Left lung (tissue), 10 donors: ENCODE measurements around the gene CLEC12A. TPM values are rescaled to one million over a fixed set of nuclear protein-coding genes. Genes with fewer than 3 reads are reported as not detected.
"Not testable (repeated sequence)": the region's sequence is repeated elsewhere in the genome, so short reads cannot be mapped to it uniquely, and the experiment has no call there.

ENCODE experiments used
- ATAC-seq: fragments of 200-7000 bp; cut with Tn5 transposase; one replicate; pipeline ENCODE4 v1.9.1; 2020; ENCODE audit warnings: moderate library complexity
- DNase-seq, 4 donors: peaks; one replicate each; pipeline ENCODE4 v3.0.0-alpha.2; 2013 to 2020
- H3K27ac ChIP-seq, 2 donors: fragments of 200-600 bp; sonication (generic) in 1 of 2; one replicate each; pipeline versions ENCODE4 v1.5.0 to v1.8.0; 2020 to 2021
- H3K27me3 ChIP-seq, 2 donors: fragments of 200-600 bp; sonication (generic) in 1 of 2; one replicate each; pipeline versions ENCODE4 v1.5.0 to v1.8.0; 2020 to 2021
- H3K36me3 ChIP-seq, 2 donors: fragments of 200-600 bp; sonication (generic) in 1 of 2; one replicate each; pipeline versions ENCODE4 v1.5.0 to v1.8.0; 2020 to 2021
- H3K4me1 ChIP-seq, 2 donors: fragments of 200-600 bp; one replicate each; pipeline ENCODE4 v1.8.0; 2021
- H3K4me3 ChIP-seq, 2 donors: fragments of 200-600 bp; sonication (generic) in 1 of 2; one replicate each; pipeline versions ENCODE4 v1.5.0 to v1.8.0; 2020 to 2021; ENCODE audit warnings: mild to moderate bottlenecking in 1 of 2
- H3K9me3 ChIP-seq, 2 donors: fragments of 200-600 bp; sonication (generic) in 1 of 2; one replicate each; pipeline versions ENCODE4 v1.5.0 to v1.8.0; 2020 to 2021
- CTCF ChIP-seq, 2 donors: fragments of 200-600 bp; sonication (generic) in 1 of 2; IDR thresholded peaks; one replicate each; pipeline versions ENCODE4 v1.5.0 to v1.8.0; 2021; ENCODE audit warnings: antibody characterized with exemption in 2 of 2
- intact Hi-C, 2 donors: fragments of 100-400 bp; cut with DNase I; formaldehyde crosslinking; loops; one replicate each; pipeline versions ENCODE4 v1.11.2 to v1.14.2; 2022
- polyA plus RNA-seq, 6 donors: library from polyadenylated mRNA; unstranded; fragments of 120-200 nt; gene quantifications; one replicate each; pipeline ENCODE4 v1.2.1, GENCODE V29; 2013; ENCODE audit not compliant: insufficient read length in 6 of 6
- total RNA-seq, 2 donors: library from RNA; stranded (reverse); fragmentation: NEBNext Ultra II Directional; extraction: Animal tissue kit (Norgen Biotek cat#: 25700); gene quantifications; one replicate each; pipeline ENCODE4 v1.2.1, GENCODE V29; 2021
- donor health status: DM: no; HTN: yes; CAD: no.
- donor health status: DM: no; HTN: no; CAD: no.

Gene CLEC12A
- total and polyA plus RNA-seq, 8 donors: 0.61 to 12.7 (median 0.96) TPM

- TF ChIP-seq CTCF (IDR thresholded peaks at IDR 0.05): no peak
- no peak overlapping the region for H3K27ac ChIP-seq
- intact Hi-C loops: no loop called here
- no peaks in the 10 kb centered on the region for H3K36me3 ChIP-seq
- peaks cover 0 to 17% of the 10 kb centered on the region in 2 donors for H3K4me1 ChIP-seq
- H3K27me3 ChIP-seq: no peaks in the 10 kb centered on the region
- H3K9me3 ChIP-seq: no peaks in the 10 kb centered on the region
- ATAC-seq (peak; percentile 26), DNase-seq (no peak)
- H3K4me3 ChIP-seq: no peak overlapping the region
These were observed 22.5 kb upstream of the CLEC12A start for GRCh38 chr12:9948606-9949296.

GRCh38 chr12:9951026-9951675, 20.1 kb upstream of the CLEC12A start:
- no peak for ATAC-seq
- Histone ChIP-seq H3K9me3 (no peaks in the 10 kb centered on the region), H3K36me3 (no peaks in the 10 kb centered on the region), H3K27ac (no peak overlapping the region), H3K27me3 (no peaks in the 10 kb centered on the region), H3K4me1 (peaks cover 0 to 10% of the 10 kb centered on the region in 2 donors), H3K4me3 (no peak overlapping the region)
- no peak for DNase-seq
- no peak for TF ChIP-seq CTCF (IDR thresholded peaks at IDR 0.05)
- intact Hi-C loops: no loop called here

- H3K4me3 ChIP-seq, H3K27ac ChIP-seq, H3K27me3 ChIP-seq, H3K36me3 ChIP-seq, H3K9me3 ChIP-seq, intact Hi-C loops, ATAC-seq: not testable (repeated sequence)
- H3K4me1 ChIP-seq: peaks cover 0 to 13% of the 10 kb centered on the region in 2 donors
- peak in 1 of 4 donors; percentile 79 for DNase-seq
These were observed 18.1 kb upstream of the CLEC12A start for GRCh38 chr12:9952954-9953729.

GRCh38 chr12:9957834-9958233, 13.4 kb upstream of the CLEC12A start:
- no peaks in the 10 kb centered on the region for H3K36me3 ChIP-seq
- intact Hi-C loops: no loop called here
- no peak for DNase-seq

GRCh38 chr12:9960590-9960989, 10.6 kb upstream of the CLEC12A start:
- TF ChIP-seq CTCF (IDR thresholded peaks at IDR 0.05): no peak
- no peaks in the 10 kb centered on the region for H3K36me3 ChIP-seq
- intact Hi-C loops: no loop called here
- H3K27ac ChIP-seq: no peak overlapping the region
- ATAC-seq: no peak
- no peaks in the 10 kb centered on the region for H3K9me3 ChIP-seq
- peaks cover 0 to 10% of the 10 kb centered on the region in 2 donors for H3K4me1 ChIP-seq
- no peaks in the 10 kb centered on the region for H3K27me3 ChIP-seq
- H3K4me3 ChIP-seq: no peak overlapping the region
- DNase-seq: no peak

More at GRCh38 chr12:9957834-9958233, 13.4 kb upstream of the CLEC12A start:
- Histone ChIP-seq H3K27ac (no peak overlapping the region), H3K4me3 (no peak overlapping the region), H3K27me3 (no peaks in the 10 kb centered on the region), H3K9me3 (no peaks in the 10 kb centered on the region), H3K4me1 (peaks cover 0 to 10% of the 10 kb centered on the region in 2 donors)
- ATAC-seq: no peak
- TF ChIP-seq CTCF (IDR thresholded peaks at IDR 0.05): no peak
